OCI-LY7 (cell line): ENCODE measurements around the gene PSMG4. TPM values are rescaled to one million over a fixed set of nuclear protein-coding genes. Genes with fewer than 3 reads are reported as not detected.

Experiments used
- BruUV-seq: library from RNA; stranded (reverse); fragments of 400-500 nt; replicated peaks from 2 replicates; lab custom pipeline; 2021; lab: Mats Ljungman, UMichigan
- CTCF ChIA-PET: fragments of 300-600 bp; sonication (Branson Sonifier 250); formaldehyde crosslinking; loops from one replicate; lab custom pipeline; 2022; ENCODE audit warnings: antibody characterized with exemption; ENCODE audit not compliant: unreplicated experiment; lab: Charles Lee
- POLR2A ChIA-PET: fragments of 300-600 bp; sonication (Branson Sonifier 250); formaldehyde crosslinking; loops from one replicate; lab custom pipeline; 2022; ENCODE audit warnings: antibody characterized with exemption; lab: Charles Lee
- DNase-seq: peaks from one replicate; pipeline ENCODE4 v3.0.0-alpha.2; 2015; ENCODE audit warnings: low spot score
- H2AFZ ChIP-seq: fragments of 200-600 bp; sonication (generic), shearing (Covaris generic); 2 replicates; pipeline ENCODE4 v1.6.1; 2014; ENCODE audit warnings: mild to moderate bottlenecking, antibody characterized with exemption, low read length, moderate library complexity
- H3K27ac ChIP-seq: fragments of 200-600 bp; sonication (generic); 2 replicates; pipeline ENCODE4 v1.5.1; 2014; ENCODE audit warnings: mixed run types, low read depth, mild to moderate bottlenecking, moderate library complexity, low read length, inconsistent platforms; ENCODE audit not compliant: poor library complexity, severe bottlenecking
- H3K36me3 ChIP-seq: fragments of 200-600 bp; sonication (generic); 2 replicates; pipeline ENCODE4 v1.6.1; 2014; ENCODE audit warnings: mild to moderate bottlenecking, antibody characterized with exemption, low read length, moderate library complexity, mixed read lengths; ENCODE audit not compliant: insufficient read depth
- H3K4me1 ChIP-seq: fragments of 200-600 bp; sonication (generic); 2 replicates; pipeline ENCODE4 v1.5.1; 2014; ENCODE audit warnings: mild to moderate bottlenecking, low read length; ENCODE audit not compliant: insufficient read depth, poor library complexity, severe bottlenecking
- H3K4me2 ChIP-seq: fragments of 200-600 bp; sonication (generic); 2 replicates; pipeline ENCODE4 v1.6.1; 2014; ENCODE audit warnings: mild to moderate bottlenecking, low read length
- H3K4me3 ChIP-seq: fragments of 200-600 bp; sonication (generic); 2 replicates; pipeline ENCODE4 v1.5.1; 2014; ENCODE audit warnings: mild to moderate bottlenecking, low read depth, low read length; ENCODE audit not compliant: poor library complexity, severe bottlenecking
- H3K79me2 ChIP-seq: fragments of 200-600 bp; sonication (generic); 2 replicates; pipeline ENCODE4 v1.6.1; 2016; ENCODE audit warnings: low read depth, mild to moderate bottlenecking, low read length, moderate library complexity, mixed read lengths; ENCODE audit not compliant: insufficient read depth
- H3K9me2 ChIP-seq: fragments of 200-600 bp; sonication (generic); 2 replicates; pipeline ENCODE4 v1.6.1; 2016; ENCODE audit warnings: mild to moderate bottlenecking, low read length, mixed read lengths; ENCODE audit not compliant: insufficient read depth
- H3K9me3 ChIP-seq: fragments of 200-600 bp; sonication (generic); 2 replicates; pipeline ENCODE4 v1.6.1; 2014; ENCODE audit warnings: mild to moderate bottlenecking, mixed run types, low read length, mixed read lengths
- H4K20me1 ChIP-seq: fragments of 200-600 bp; sonication (generic); 2 replicates; pipeline ENCODE4 v1.6.1; 2014; ENCODE audit warnings: mild to moderate bottlenecking, antibody characterized with exemption, low read length, moderate library complexity, mixed read lengths; ENCODE audit not compliant: insufficient read depth
- CTCF ChIP-seq: fragments of 200-600 bp; sonication (generic); conservative IDR thresholded peaks from 2 replicates; pipeline ENCODE4 v1.5.1; 2014; ENCODE audit warnings: mild to moderate bottlenecking, antibody characterized with exemption, low read length, moderate library complexity, mixed read lengths
- EZH2phosphoT487 ChIP-seq: fragments of 200-600 bp; sonication (generic); IDR thresholded peaks from 2 replicates; pipeline ENCODE4 v1.6.1; 2018; ENCODE audit warnings: low read depth, borderline replicate concordance, mild to moderate bottlenecking, mixed run types, antibody characterized with exemption, low read length, moderate library complexity, mixed read lengths
- intact Hi-C: fragments of 100-400 bp; cut with micrococcal nuclease; formaldehyde crosslinking; loops from one replicate; pipeline ENCODE4 v1.10.0; 2022; ENCODE audit not compliant: unreplicated experiment
- total RNA-seq, 2 experiments: library from RNA; depleted of rRNA in 1 of 2; stranded (reverse); fragments of >200 nt in 1 of 2; shearing (Covaris generic) in 1 of 2; gene quantifications; 2 replicates each; pipeline ENCODE4 v1.2.3, GENCODE V29; 2014 to 2022

Gene PSMG4
- total RNA-seq, 2 experiments from 2014 or later: 48.9 to 65.4 TPM

- no peaks in the 10 kb centered on the region for H3K4me1 ChIP-seq
- BruUV-seq: no TSS peak
- intact Hi-C loops: no loop called here
- ChIA-PET CTCF (no interaction called here), POLR2A (interaction anchor here (0.6 to 0.7 kb wide), 2 partner anchors 344 to 357 kb away, joined by 5 to 8 read pairs; no protein-coding TSS in a partner anchor)
- H3K9me3 ChIP-seq: no peaks in the 10 kb centered on the region
- TF ChIP-seq EZH2phosphoT487: no peak
- TF ChIP-seq CTCF: no peak
- H3K27ac ChIP-seq: no peak overlapping the region
- no peaks in the 10 kb centered on the region for H3K36me3 ChIP-seq
- H3K79me2 ChIP-seq: no peaks in the 10 kb centered on the region
- no peaks in the 10 kb centered on the region for H4K20me1 ChIP-seq
- DNase-seq: no peak
- H3K9me2 ChIP-seq: no peaks in the 10 kb centered on the region
- H3K4me3 ChIP-seq: no peak overlapping the region
- no peak overlapping the region for H2AFZ ChIP-seq
- H3K4me2 ChIP-seq: no peak overlapping the region
Observed at GRCh38 chr6:3297909-3298308, 39.2 kb downstream of the PSMG4 start.

- no peaks in the 10 kb centered on the region for H3K36me3 ChIP-seq
- no peaks in the 10 kb centered on the region for H3K9me3 ChIP-seq
- no TSS peak for BruUV-seq
- no peak overlapping the region for H3K4me2 ChIP-seq
- POLR2A ChIA-PET: interaction anchor here (0.7 kb wide), 1 partner anchor 238 kb away, joined by 5 read pairs; no protein-coding TSS in a partner anchor
- H3K79me2 ChIP-seq: no peaks in the 10 kb centered on the region
- no peak overlapping the region for H2AFZ ChIP-seq
- intact Hi-C loops: no loop called here
- H3K9me2 ChIP-seq: no peaks in the 10 kb centered on the region
- DNase-seq: no peak
- TF ChIP-seq CTCF (no peak), EZH2phosphoT487 (no peak)
- CTCF ChIA-PET: no interaction called here
- no peak overlapping the region for H3K4me3 ChIP-seq
- H4K20me1 ChIP-seq: no peaks in the 10 kb centered on the region
- no peaks in the 10 kb centered on the region for H3K4me1 ChIP-seq
- no peak overlapping the region for H3K27ac ChIP-seq
Observed at GRCh38 chr6:3299221-3299620, 40.5 kb downstream of the PSMG4 start.

GRCh38 chr6:3301506-3301905 is 42.8 kb downstream of the PSMG4 start:
- intact Hi-C loops: no loop called here
- H4K20me1 ChIP-seq: no peaks in the 10 kb centered on the region
- H3K36me3 ChIP-seq: no peaks in the 10 kb centered on the region
- ChIA-PET CTCF (no interaction called here), POLR2A (interaction anchor here (1.0 kb wide), 1 partner anchor 1011 kb away, joined by 3 read pairs; no protein-coding TSS in a partner anchor)
- no peak overlapping the region for H3K4me2 ChIP-seq
- H3K79me2 ChIP-seq: no peaks in the 10 kb centered on the region
- TF ChIP-seq CTCF (no peak), EZH2phosphoT487 (no peak)
- H3K27ac ChIP-seq: no peak overlapping the region
- no peak overlapping the region for H3K4me3 ChIP-seq
- H3K9me3 ChIP-seq: no peaks in the 10 kb centered on the region
- H3K4me1 ChIP-seq: no peaks in the 10 kb centered on the region
- BruUV-seq: no TSS peak
- no peak overlapping the region for H2AFZ ChIP-seq
- H3K9me2 ChIP-seq: no peaks in the 10 kb centered on the region
- no peak for DNase-seq
